Kidney epithelial cell (primary cell): Measurements from ENCODE around the gene GRK7. TPM values are rescaled to one million over a fixed set of nuclear protein-coding genes. Genes with fewer than 3 reads are reported as not detected.
"Not testable (repeated sequence)": the region's sequence is repeated elsewhere in the genome, so short reads cannot be mapped to it uniquely, and the experiment has no call there.

Source experiments
- DNase-seq: peaks from one replicate; pipeline ENCODE4 v3.0.0-alpha.2; 2010; ENCODE audit warnings: low read depth
- H3K27me3 ChIP-seq: 2 replicates; pipeline ENCODE4 v1.6.0; 2011; ENCODE audit warnings: low read length; ENCODE audit not compliant: control insufficient read depth, insufficient read depth
- H3K36me3 ChIP-seq: 2 replicates; pipeline ENCODE4 v1.5.1; 2011; ENCODE audit warnings: low read length; ENCODE audit not compliant: control insufficient read depth, insufficient read depth
- H3K4me3 ChIP-seq: 2 replicates; pipeline ENCODE4 v1.5.1; 2011; ENCODE audit warnings: low read depth, mild to moderate bottlenecking, control low read depth, low read length
- CTCF ChIP-seq: IDR thresholded peaks from 2 replicates; pipeline ENCODE4 v1.5.1; 2011; ENCODE audit warnings: mild to moderate bottlenecking, moderate library complexity, low read length, control low read depth, inconsistent platforms; ENCODE audit not compliant: insufficient read depth, poor library complexity, severe bottlenecking
- total RNA-seq: library from RNA; depleted of rRNA; stranded (reverse); fragments of >200 nt; gene quantifications from 2 replicates; pipeline ENCODE4 v1.2.3, GENCODE V29; 2015

The GRK7 gene
- total RNA-seq, 1 donor from 2014 or later: not detected

GRCh38 chr3:141739731-141740130 is 23.5 kb upstream of the GRK7 start:
- DNase-seq: no peak
- Histone ChIP-seq H3K27me3 (no peaks in the 10 kb centered on the region), H3K36me3 (no peaks in the 10 kb centered on the region), H3K4me3 (peak overlapping the region; percentile 96)
- no peak for TF ChIP-seq CTCF

- H3K36me3 ChIP-seq: no peaks in the 10 kb centered on the region
- TF ChIP-seq CTCF: no peak
- H3K27me3 ChIP-seq: no peaks in the 10 kb centered on the region
- no peak for DNase-seq
- no peak overlapping the region for H3K4me3 ChIP-seq
Observed at GRCh38 chr3:141740349-141740748, 22.9 kb upstream of the GRK7 start.

- H3K4me3 ChIP-seq: no peak overlapping the region
- DNase-seq: no peak
- H3K36me3 ChIP-seq: peaks cover 1% of the 10 kb centered on the region
- no peak for TF ChIP-seq CTCF
- H3K27me3 ChIP-seq: no peaks in the 10 kb centered on the region
Observed at GRCh38 chr3:141743305-141743704, 19.9 kb upstream of the GRK7 start.

- H3K27me3 ChIP-seq: no peaks in the 10 kb centered on the region
- no peak overlapping the region for H3K4me3 ChIP-seq
- no peak for DNase-seq
- no peak for TF ChIP-seq CTCF
- peaks cover 1% of the 10 kb centered on the region for H3K36me3 ChIP-seq
Observed at GRCh38 chr3:141746962-141747361, 16.2 kb upstream of the GRK7 start.

- H3K36me3 ChIP-seq: no peaks in the 10 kb centered on the region
- no peak for DNase-seq
- no peaks in the 10 kb centered on the region for H3K27me3 ChIP-seq
- TF ChIP-seq CTCF: no peak
- no peak overlapping the region for H3K4me3 ChIP-seq
Observed at GRCh38 chr3:141753399-141753798, 9.8 kb upstream of the GRK7 start.

- DNase-seq: no peak
- H3K36me3 ChIP-seq: no peaks in the 10 kb centered on the region
- TF ChIP-seq CTCF: no peak
Observed at GRCh38 chr3:141754032-141754431, 9.2 kb upstream of the GRK7 start.

GRCh38 chr3:141762552-141762951 is 656 bp upstream of the GRK7 start:
- not testable (repeated sequence) for H3K27me3 ChIP-seq, H3K4me3 ChIP-seq, H3K36me3 ChIP-seq, DNase-seq

More at GRCh38 chr3:141754032-141754431, 9.2 kb upstream of the GRK7 start:
- Histone ChIP-seq H3K27me3 (no peaks in the 10 kb centered on the region), H3K4me3 (no peak overlapping the region)
